ENCODE results near the gene OR6B3.

DNA sequence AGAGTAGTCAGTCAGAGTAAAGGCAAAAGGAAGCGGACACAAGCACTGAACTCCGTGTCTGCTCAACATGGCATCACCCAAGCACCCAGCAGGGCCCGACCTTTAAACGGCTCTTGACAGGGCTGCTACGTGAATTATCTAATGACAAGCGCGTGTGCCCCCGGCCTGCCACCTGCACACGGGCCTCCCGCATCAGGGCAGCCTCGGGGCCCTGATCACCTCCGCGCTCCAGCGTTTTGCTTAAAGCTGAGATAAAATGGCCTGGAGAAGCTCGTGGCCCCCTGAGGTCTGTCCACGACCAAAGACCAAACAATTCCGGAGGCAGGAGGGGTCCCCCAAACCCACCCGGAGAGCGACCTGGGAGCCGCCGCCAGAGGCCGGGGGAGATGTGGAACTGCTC is 28.6 kb downstream of the OR6B3 start:
- TF ChIP-seq, protein P1, sequence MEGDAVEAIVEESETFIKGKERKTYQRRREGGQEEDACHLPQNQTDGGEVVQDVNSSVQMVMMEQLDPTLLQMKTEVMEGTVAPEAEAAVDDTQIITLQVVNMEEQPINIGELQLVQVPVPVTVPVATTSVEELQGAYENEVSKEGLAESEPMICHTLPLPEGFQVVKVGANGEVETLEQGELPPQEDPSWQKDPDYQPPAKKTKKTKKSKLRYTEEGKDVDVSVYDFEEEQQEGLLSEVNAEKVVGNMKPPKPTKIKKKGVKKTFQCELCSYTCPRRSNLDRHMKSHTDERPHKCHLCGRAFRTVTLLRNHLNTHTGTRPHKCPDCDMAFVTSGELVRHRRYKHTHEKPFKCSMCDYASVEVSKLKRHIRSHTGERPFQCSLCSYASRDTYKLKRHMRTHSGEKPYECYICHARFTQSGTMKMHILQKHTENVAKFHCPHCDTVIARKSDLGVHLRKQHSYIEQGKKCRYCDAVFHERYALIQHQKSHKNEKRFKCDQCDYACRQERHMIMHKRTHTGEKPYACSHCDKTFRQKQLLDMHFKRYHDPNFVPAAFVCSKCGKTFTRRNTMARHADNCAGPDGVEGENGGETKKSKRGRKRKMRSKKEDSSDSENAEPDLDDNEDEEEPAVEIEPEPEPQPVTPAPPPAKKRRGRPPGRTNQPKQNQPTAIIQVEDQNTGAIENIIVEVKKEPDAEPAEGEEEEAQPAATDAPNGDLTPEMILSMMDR (IDR thresholded peaks at IDR 0.05; ENCODE audit: insufficient read depth, low read length, poor library complexity, severe bottlenecking): no peak
- TF ChIP-seq EZH2phosphoT487 (conservative IDR thresholded peaks at IDR 0.05; ENCODE audit: low read length): no peak

Data from SU-DHL-6 (cell line).